ENCODE results near the gene ALOXE3. TPM values are rescaled to one million over a fixed set of nuclear protein-coding genes. Genes with fewer than 3 reads are reported as not detected.

Gene ALOXE3
- total RNA-seq (ENCODE audit: unreplicated experiment): not detected
- long read RNA-seq: 0 reads

GRCh38 chr17:8117980-8118768 is at the start of gene ALOXE3:
Gene ALOXE3 (minus strand): TSS chr17:8118514. CDS start chr17:8117990, 524 bp downstream.
- Mint-ChIP-seq H3K4me1 (ENCODE audit: low read depth, unreplicated experiment) (peaks cover 19% of the 10 kb centered on the region), H3K27me3 (ENCODE audit: unreplicated experiment) (peaks cover 43% of the 10 kb centered on the region), H3K9me3 (ENCODE audit: unreplicated experiment) (peaks cover 31% of the 10 kb centered on the region), H3K36me3 (ENCODE audit: unreplicated experiment) (no peaks in the 10 kb centered on the region), H3K4me3 (ENCODE audit: unreplicated experiment) (peak within 1 kb of the TSS; percentile 92), H3K27ac (ENCODE audit: unreplicated experiment) (peak within 1 kb of the TSS; percentile 88)
- DNase-seq: peak; percentile 52
- TF ChIP-seq CTCF (IDR thresholded peaks at IDR 0.05; ENCODE audit: partially characterized antibody, unreplicated experiment): no peak

GRCh38 chr17:8167526-8167925 is 49.2 kb upstream of the ALOXE3 start:
- Mint-ChIP-seq H3K4me3 (ENCODE audit: unreplicated experiment) (no peak overlapping the region), H3K9me3 (ENCODE audit: unreplicated experiment) (peaks cover 2% of the 10 kb centered on the region), H3K27ac (ENCODE audit: unreplicated experiment) (no peak overlapping the region), H3K4me1 (ENCODE audit: low read depth, unreplicated experiment) (peaks cover 16% of the 10 kb centered on the region), H3K27me3 (ENCODE audit: unreplicated experiment) (no peaks in the 10 kb centered on the region), H3K36me3 (ENCODE audit: unreplicated experiment) (no peaks in the 10 kb centered on the region)
- no peak for DNase-seq
- TF ChIP-seq CTCF (IDR thresholded peaks at IDR 0.05; ENCODE audit: partially characterized antibody, unreplicated experiment): no peak

GRCh38 chr17:8166731-8167130 is 48.4 kb upstream of the ALOXE3 start:
- Mint-ChIP-seq H3K4me1 (ENCODE audit: low read depth, unreplicated experiment) (peaks cover 16% of the 10 kb centered on the region), H3K27me3 (ENCODE audit: unreplicated experiment) (no peaks in the 10 kb centered on the region), H3K9me3 (ENCODE audit: unreplicated experiment) (peaks cover 5% of the 10 kb centered on the region), H3K36me3 (ENCODE audit: unreplicated experiment) (no peaks in the 10 kb centered on the region), H3K4me3 (ENCODE audit: unreplicated experiment) (no peak overlapping the region), H3K27ac (ENCODE audit: unreplicated experiment) (no peak overlapping the region)
- no peak for DNase-seq
- TF ChIP-seq CTCF (IDR thresholded peaks at IDR 0.05; ENCODE audit: partially characterized antibody, unreplicated experiment): no peak

- Mint-ChIP-seq H3K36me3 (ENCODE audit: unreplicated experiment) (no peaks in the 10 kb centered on the region), H3K9me3 (ENCODE audit: unreplicated experiment) (peaks cover 10% of the 10 kb centered on the region), H3K27ac (ENCODE audit: unreplicated experiment) (peak overlapping the region; percentile 92), H3K4me1 (ENCODE audit: low read depth, unreplicated experiment) (peaks cover 28% of the 10 kb centered on the region), H3K4me3 (ENCODE audit: unreplicated experiment) (peak overlapping the region; percentile 74), H3K27me3 (ENCODE audit: unreplicated experiment) (peaks cover 6% of the 10 kb centered on the region)
- no peak for TF ChIP-seq CTCF (IDR thresholded peaks at IDR 0.05; ENCODE audit: partially characterized antibody, unreplicated experiment)
- no peak for DNase-seq
These were observed 46.5 kb upstream of the ALOXE3 start for GRCh38 chr17:8164815-8165131.
